Activated CD4-positive, alpha-beta memory T cell treated with anti-CD3 and anti-CD28 coated beads, Interleukin-2, amount 10 ng/mL, durations not matched to agents 7 days and 5 days (primary cell): ENCODE data around the gene ULK4. TPM values are rescaled to one million over a fixed set of nuclear protein-coding genes. Genes with fewer than 3 reads are reported as not detected.
"Not testable (repeated sequence)": the region's sequence is repeated elsewhere in the genome, so short reads cannot be mapped to it uniquely, and the experiment has no call there.

ENCODE experiments used
- CTCF ChIA-PET: fragments of 350-600 bp; sonication (Branson Sonifier 250); formaldehyde crosslinking; loops from one replicate; lab custom pipeline; 2021; ENCODE audit warnings: antibody characterized with exemption, inconsistent platforms; lab: Charles Lee
- POLR2A ChIA-PET: fragments of 350-600 bp; sonication (Branson Sonifier 250); formaldehyde crosslinking; loops from one replicate; lab custom pipeline; 2021; ENCODE audit warnings: antibody characterized with exemption; lab: Charles Lee
- DNase-seq: peaks from one replicate; pipeline ENCODE4 v3.0.0-alpha.2; 2020
- H3K27ac Mint-ChIP-seq: one replicate; pipeline ENCODE4 v1.8.0; 2021; ENCODE audit warnings: mild to moderate bottlenecking, mixed read lengths
- H3K27me3 Mint-ChIP-seq: one replicate; pipeline ENCODE4 v1.8.0; 2021; ENCODE audit warnings: mixed read lengths
- H3K36me3 Mint-ChIP-seq: one replicate; pipeline ENCODE4 v1.8.0; 2021; ENCODE audit warnings: low read depth, mixed read lengths
- H3K4me1 Mint-ChIP-seq: one replicate; pipeline ENCODE4 v1.8.0; 2021; ENCODE audit warnings: mixed read lengths
- H3K4me3 Mint-ChIP-seq: one replicate; pipeline ENCODE4 v1.8.0; 2021; ENCODE audit warnings: mild to moderate bottlenecking, mixed read lengths
- H3K9me3 Mint-ChIP-seq: one replicate; pipeline ENCODE4 v1.8.0; 2021; ENCODE audit warnings: mixed read lengths
- total RNA-seq, 2 experiments: library from RNA; stranded (reverse); gene quantifications; one replicate each; pipeline ENCODE4 v1.2.3, GENCODE V29; 2021

The ULK4 gene
- total RNA-seq, 2 experiments from 2014 or later, result 14.1 to 18.2 TPM

GRCh38 chr3:41762867-41763266, 199.0 kb downstream of the ULK4 start:
- H3K4me1 Mint-ChIP-seq, H3K4me3 Mint-ChIP-seq, H3K36me3 Mint-ChIP-seq, DNase-seq, H3K9me3 Mint-ChIP-seq, CTCF ChIA-PET, H3K27me3 Mint-ChIP-seq, POLR2A ChIA-PET, H3K27ac Mint-ChIP-seq: not testable (repeated sequence)

GRCh38 chr3:41753651-41754050, 208.3 kb downstream of the ULK4 start:
- Mint-ChIP-seq H3K4me1 (peaks cover 11% of the 10 kb centered on the region), H3K27ac (no peak overlapping the region)

GRCh38 chr3:41751597-41751996, 210.3 kb downstream of the ULK4 start:
- peaks cover 11% of the 10 kb centered on the region for H3K4me1 Mint-ChIP-seq
- DNase-seq, result no peak
- ChIA-PET POLR2A (no interaction called here), CTCF (interaction anchor here (0.6 kb wide), 1 partner anchor 48 kb away, joined by 3 read pairs; no protein-coding TSS in a partner anchor)
- H3K36me3 Mint-ChIP-seq, result peaks cover 4% of the 10 kb centered on the region
- H3K27ac Mint-ChIP-seq, result no peak overlapping the region
- H3K9me3 Mint-ChIP-seq, result no peaks in the 10 kb centered on the region
- H3K4me3 Mint-ChIP-seq, result no peak overlapping the region
- H3K27me3 Mint-ChIP-seq, result no peaks in the 10 kb centered on the region

More at GRCh38 chr3:41753651-41754050, 208.3 kb downstream of the ULK4 start:
- ChIA-PET CTCF (no interaction called here), POLR2A (no interaction called here)
- H3K9me3 Mint-ChIP-seq, result no peaks in the 10 kb centered on the region
- DNase-seq, result no peak
- H3K27me3 Mint-ChIP-seq, result no peaks in the 10 kb centered on the region
- H3K36me3 Mint-ChIP-seq, result peaks cover 4% of the 10 kb centered on the region
- H3K4me3 Mint-ChIP-seq, result no peak overlapping the region

DNA sequence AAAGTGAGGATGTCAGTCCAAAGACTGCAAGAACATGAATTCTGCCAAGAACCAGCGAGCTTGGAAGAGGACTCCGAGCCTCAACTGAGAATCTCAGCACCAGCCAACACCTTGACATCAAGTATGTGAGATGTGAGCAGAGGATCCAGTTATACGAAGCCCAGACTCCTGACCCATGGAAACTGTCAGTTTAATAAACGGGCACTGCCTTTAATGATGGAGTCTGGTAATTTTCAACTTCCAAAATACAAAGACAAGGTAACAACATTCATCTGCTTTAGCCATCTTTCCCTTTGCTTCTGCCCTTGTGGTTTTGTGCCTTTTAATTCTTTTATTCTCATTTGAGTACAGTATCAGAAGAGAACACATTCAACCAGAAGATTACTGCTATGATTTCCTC, 211.9 kb downstream of the ULK4 start:
- Mint-ChIP-seq H3K4me1 (peaks cover 11% of the 10 kb centered on the region), H3K27me3 (no peaks in the 10 kb centered on the region), H3K27ac (no peak overlapping the region), H3K4me3 (no peak overlapping the region), H3K36me3 (peaks cover 4% of the 10 kb centered on the region), H3K9me3 (no peaks in the 10 kb centered on the region)
- ChIA-PET POLR2A (no interaction called here), CTCF (no interaction called here)
- no peak for DNase-seq

GRCh38 chr3:41746215-41746614, 215.7 kb downstream of the ULK4 start:
- Mint-ChIP-seq H3K27me3 (no peaks in the 10 kb centered on the region), H3K36me3 (no peaks in the 10 kb centered on the region), H3K27ac (no peak overlapping the region), H3K4me1 (peaks cover under 1% of the 10 kb centered on the region), H3K9me3 (no peaks in the 10 kb centered on the region), H3K4me3 (no peak overlapping the region)
- ChIA-PET POLR2A (no interaction called here), CTCF (interaction anchor here (0.6 kb wide), 1 partner anchor 277 kb away, joined by 6 read pairs; no protein-coding TSS in a partner anchor)
- DNase-seq, result no peak

DNA sequence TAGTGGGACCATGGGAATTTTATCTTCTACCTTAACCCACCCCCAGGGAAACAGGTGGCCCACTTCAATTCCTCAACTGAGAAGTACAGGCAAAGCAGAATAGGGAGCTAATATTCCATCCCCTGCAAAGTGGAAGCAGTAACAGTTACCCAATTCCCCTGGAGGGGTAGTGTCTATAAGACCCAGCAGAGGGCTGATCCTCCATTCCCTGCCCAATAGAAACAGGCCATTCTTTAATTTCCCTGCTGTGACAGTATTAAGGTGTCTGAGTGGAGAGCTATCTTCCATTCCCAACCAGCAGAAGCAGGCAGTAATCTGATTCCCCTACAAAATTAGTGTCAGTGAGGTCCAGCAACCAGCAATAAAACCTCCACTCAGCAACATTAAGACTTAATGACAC, 219.8 kb downstream of the ULK4 start:
- Mint-ChIP-seq H3K27me3 (no peaks in the 10 kb centered on the region), H3K9me3 (no peaks in the 10 kb centered on the region), H3K4me1 (no peaks in the 10 kb centered on the region), H3K4me3 (no peak overlapping the region), H3K27ac (no peak overlapping the region), H3K36me3 (no peaks in the 10 kb centered on the region)
- no peak for DNase-seq
- ChIA-PET CTCF (no interaction called here), POLR2A (no interaction called here)

GRCh38 chr3:41740374-41740886, 221.5 kb downstream of the ULK4 start:
- no peak for DNase-seq
- no peaks in the 10 kb centered on the region for H3K36me3 Mint-ChIP-seq
- no peak overlapping the region for H3K27ac Mint-ChIP-seq
- no peaks in the 10 kb centered on the region for H3K9me3 Mint-ChIP-seq
- H3K4me3 Mint-ChIP-seq, result no peak overlapping the region
- POLR2A ChIA-PET, result no interaction called here
- CTCF ChIA-PET, result no interaction called here
- H3K27me3 Mint-ChIP-seq, result no peaks in the 10 kb centered on the region
- H3K4me1 Mint-ChIP-seq, result no peaks in the 10 kb centered on the region

DNA sequence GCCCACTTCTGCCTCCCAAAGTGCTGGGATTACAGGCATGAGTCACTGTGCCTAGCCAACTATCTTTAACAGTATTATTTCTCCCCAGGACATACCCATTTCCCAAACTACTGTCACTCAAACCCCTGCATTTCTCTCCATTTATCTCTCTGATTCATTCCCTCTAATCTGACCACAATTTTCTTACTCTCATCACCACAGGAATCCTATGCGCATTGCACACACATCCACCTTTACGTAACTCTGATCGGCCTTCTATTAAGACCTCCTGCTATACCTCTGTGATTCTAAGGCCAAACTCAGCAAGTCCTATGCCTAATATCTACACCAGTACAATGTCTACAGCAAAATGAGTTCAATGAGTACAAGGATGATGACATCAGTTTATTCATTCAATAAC, 235.0 kb downstream of the ULK4 start:
- CTCF ChIA-PET, result no interaction called here
- POLR2A ChIA-PET, result no interaction called here
- Mint-ChIP-seq H3K27me3 (no peaks in the 10 kb centered on the region), H3K9me3 (peaks cover 10% of the 10 kb centered on the region), H3K4me3 (no peak overlapping the region), H3K36me3 (no peaks in the 10 kb centered on the region), H3K27ac (no peak overlapping the region), H3K4me1 (no peaks in the 10 kb centered on the region)
- DNase-seq, result no peak

GRCh38 chr3:41717641-41718040, 244.3 kb downstream of the ULK4 start:
- Mint-ChIP-seq H3K4me3 (no peak overlapping the region), H3K27me3 (no peaks in the 10 kb centered on the region), H3K36me3 (no peaks in the 10 kb centered on the region), H3K27ac (no peak overlapping the region), H3K4me1 (no peaks in the 10 kb centered on the region), H3K9me3 (no peaks in the 10 kb centered on the region)
- POLR2A ChIA-PET, result no interaction called here
- CTCF ChIA-PET, result no interaction called here
- DNase-seq, result no peak

GRCh38 chr3:41716471-41716870, 245.4 kb downstream of the ULK4 start:
- no peaks in the 10 kb centered on the region for H3K27me3 Mint-ChIP-seq
- H3K36me3 Mint-ChIP-seq, result no peaks in the 10 kb centered on the region
- no peak overlapping the region for H3K27ac Mint-ChIP-seq
- ChIA-PET POLR2A (no interaction called here), CTCF (no interaction called here)
- H3K4me1 Mint-ChIP-seq, result no peaks in the 10 kb centered on the region
- no peak for DNase-seq
- no peaks in the 10 kb centered on the region for H3K9me3 Mint-ChIP-seq
- H3K4me3 Mint-ChIP-seq, result no peak overlapping the region

GRCh38 chr3:41715376-41715775, 246.5 kb downstream of the ULK4 start:
- no peaks in the 10 kb centered on the region for H3K9me3 Mint-ChIP-seq
- H3K27me3 Mint-ChIP-seq, result no peaks in the 10 kb centered on the region
- H3K4me1 Mint-ChIP-seq, result no peaks in the 10 kb centered on the region
- no peak overlapping the region for H3K27ac Mint-ChIP-seq
- H3K4me3 Mint-ChIP-seq, result no peak overlapping the region
- ChIA-PET POLR2A (no interaction called here), CTCF (interaction anchor here (0.8 kb wide), 1 partner anchor 12 kb away, joined by 3 read pairs; no protein-coding TSS in a partner anchor)
- DNase-seq, result no peak
- peaks cover 2% of the 10 kb centered on the region for H3K36me3 Mint-ChIP-seq

GRCh38 chr3:41711651-41712050, 250.3 kb downstream of the ULK4 start:
- ChIA-PET POLR2A (no interaction called here), CTCF (interaction anchor here (1.2 kb wide), 1 partner anchor 14 kb away, joined by 3 read pairs; no protein-coding TSS in a partner anchor)
- no peak for DNase-seq
- Mint-ChIP-seq H3K9me3 (no peaks in the 10 kb centered on the region), H3K4me3 (no peak overlapping the region), H3K27ac (no peak overlapping the region), H3K36me3 (peaks cover 2% of the 10 kb centered on the region), H3K27me3 (no peaks in the 10 kb centered on the region), H3K4me1 (no peaks in the 10 kb centered on the region)

DNA sequence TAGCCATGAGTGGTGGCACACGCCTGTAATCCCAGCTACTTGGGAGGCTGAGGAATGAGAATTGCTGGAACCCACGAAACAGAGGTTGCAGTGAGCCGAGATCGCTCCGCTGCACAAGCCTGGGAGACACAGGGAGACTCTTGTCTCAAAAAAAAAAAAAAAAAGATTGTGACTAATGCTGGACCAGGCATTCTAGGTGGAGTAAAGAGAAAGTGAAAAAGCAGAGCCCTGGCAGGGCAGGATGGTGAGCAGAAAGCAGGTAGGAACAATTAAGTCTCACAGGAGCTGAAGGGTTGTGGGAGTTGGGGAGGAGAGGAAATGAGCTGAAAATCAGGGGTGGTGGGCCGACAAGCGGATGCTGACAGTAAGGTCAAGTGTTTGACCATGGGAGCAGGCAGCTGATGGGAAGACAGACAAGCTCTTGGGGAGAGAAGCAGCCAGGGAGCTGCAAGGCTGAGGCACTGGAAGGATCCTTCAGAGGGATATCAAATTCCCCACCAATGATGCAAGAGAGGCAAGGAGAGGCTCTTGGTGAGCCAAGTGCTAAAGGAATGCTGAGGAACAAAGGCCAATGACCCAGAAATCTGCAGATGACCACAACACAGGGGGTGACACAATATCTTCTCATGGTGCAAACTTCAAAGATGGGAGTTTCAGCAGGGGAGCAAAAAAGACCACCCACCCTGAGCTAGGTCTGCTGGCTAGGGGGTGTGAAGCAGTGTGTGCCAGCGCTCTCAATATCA, 251.1 kb downstream of the ULK4 start:
- Mint-ChIP-seq H3K4me1 (no peaks in the 10 kb centered on the region), H3K36me3 (peaks cover 2% of the 10 kb centered on the region), H3K9me3 (no peaks in the 10 kb centered on the region), H3K4me3 (no peak overlapping the region), H3K27ac (no peak overlapping the region), H3K27me3 (no peaks in the 10 kb centered on the region)
- CTCF ChIA-PET, result interaction anchor here (1.2 kb wide), 1 partner anchor 14 kb away, joined by 3 read pairs; no protein-coding TSS in a partner anchor
- no peak for DNase-seq
- POLR2A ChIA-PET, result no interaction called here

GRCh38 chr3:41709213-41709612, 252.7 kb downstream of the ULK4 start:
- H3K36me3 Mint-ChIP-seq, H3K9me3 Mint-ChIP-seq, POLR2A ChIA-PET, CTCF ChIA-PET, H3K27me3 Mint-ChIP-seq, DNase-seq, H3K4me1 Mint-ChIP-seq, H3K4me3 Mint-ChIP-seq, H3K27ac Mint-ChIP-seq: not testable (repeated sequence)
